GM18873 (cell line): ENCODE measurements around the gene FNDC8.
"Not testable (repeated sequence)": the region's sequence is repeated elsewhere in the genome, so short reads cannot be mapped to it uniquely, and the experiment has no call there.

Experiments used
- ATAC-seq: cut with Tn5 transposase; IDR thresholded peaks from one replicate; pipeline ENCODE4 v1.9.1; 2021; ENCODE audit warnings: mild to moderate bottlenecking, moderate library complexity, moderate number of reproducible peaks; ENCODE audit not compliant: unreplicated experiment, low FRiP score

FNDC8 gene

DNA sequence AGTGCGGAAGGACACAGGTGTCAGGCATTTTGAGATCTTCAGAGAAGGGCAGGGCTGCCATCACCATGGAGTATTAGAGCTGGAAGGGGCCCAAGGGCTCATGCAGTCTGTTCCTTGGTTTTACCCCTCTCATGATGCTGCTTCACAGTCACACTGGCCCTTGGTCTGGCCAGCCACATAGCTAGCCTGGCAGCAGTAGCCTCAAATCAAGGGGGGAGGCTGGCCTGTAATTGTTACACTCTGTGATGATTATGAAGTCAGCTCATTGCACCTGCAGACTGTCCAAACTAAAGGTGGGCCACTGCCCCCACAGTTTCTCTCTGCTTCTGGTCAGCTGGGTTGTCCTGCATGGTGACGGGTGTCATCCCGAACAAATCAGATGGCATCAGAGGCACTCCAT, at the start of gene FNDC8:
Gene FNDC8 (plus strand): TSS at position 301 of the 400 bp plus-strand sequence. CDS start 79 bp downstream, at position 380.
- no peak for ATAC-seq

DNA sequence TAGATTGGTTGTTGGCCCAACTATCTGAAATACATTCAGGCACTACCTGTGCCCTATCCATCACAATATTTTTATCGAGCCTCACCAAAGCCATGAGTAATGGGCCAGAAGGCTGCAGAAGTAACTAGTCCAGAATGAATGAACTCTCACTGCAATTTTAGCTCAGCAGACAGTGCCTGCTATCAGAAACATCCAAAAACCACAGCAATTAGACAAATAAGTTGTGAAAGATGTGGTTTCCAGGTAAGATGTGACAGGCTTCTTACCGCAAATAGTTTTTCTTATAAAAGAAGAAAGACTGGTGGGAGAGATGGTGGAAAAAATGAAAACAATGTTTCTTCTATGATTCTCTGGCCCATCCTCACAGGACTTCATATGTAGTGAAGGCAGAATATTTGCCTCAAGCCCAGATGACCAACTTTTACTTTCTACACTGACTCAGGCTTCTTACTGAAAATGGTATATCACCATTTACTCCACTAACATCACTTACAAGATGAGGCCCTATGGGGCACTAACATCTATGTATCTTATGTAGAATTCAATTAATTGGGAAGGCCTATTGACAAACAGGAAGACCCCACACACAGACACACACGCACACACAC, 48.1 kb upstream of the FNDC8 start:
- no peak for ATAC-seq

DNA sequence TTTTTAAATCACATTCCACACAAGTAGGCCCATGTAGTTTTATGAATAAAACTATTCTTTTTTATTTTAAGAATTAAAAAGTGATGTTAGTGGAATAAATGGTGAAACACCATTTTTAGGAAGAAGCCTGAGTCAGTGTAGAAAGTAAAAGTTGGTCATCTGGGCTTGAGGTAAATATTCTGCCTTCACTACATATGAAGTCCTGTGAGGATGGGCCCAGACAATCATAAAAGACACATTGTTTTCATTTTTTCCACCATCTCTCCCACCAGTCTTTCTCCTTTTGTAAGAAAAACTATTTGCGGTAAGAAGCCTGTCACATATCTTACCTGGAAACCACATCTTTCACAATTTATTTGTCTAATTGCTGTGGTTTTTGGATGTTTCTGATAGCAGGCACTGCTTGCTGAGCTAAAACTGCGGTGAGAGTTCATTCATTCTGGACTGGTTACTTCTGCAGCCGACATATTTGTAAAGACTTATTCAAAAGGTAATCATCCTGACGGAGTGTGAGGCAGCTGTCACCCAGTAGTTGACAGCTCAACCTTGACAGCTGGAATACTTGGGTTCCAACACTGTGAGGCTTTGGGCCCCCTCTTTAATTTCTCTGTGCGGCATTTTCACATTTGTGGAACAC, 47.3 kb upstream of the FNDC8 start:
- ATAC-seq, result no peak

- ATAC-seq, result no peak
These were observed 46.4 kb upstream of the FNDC8 start for GRCh38 chr17:35074711-35075707.

DNA sequence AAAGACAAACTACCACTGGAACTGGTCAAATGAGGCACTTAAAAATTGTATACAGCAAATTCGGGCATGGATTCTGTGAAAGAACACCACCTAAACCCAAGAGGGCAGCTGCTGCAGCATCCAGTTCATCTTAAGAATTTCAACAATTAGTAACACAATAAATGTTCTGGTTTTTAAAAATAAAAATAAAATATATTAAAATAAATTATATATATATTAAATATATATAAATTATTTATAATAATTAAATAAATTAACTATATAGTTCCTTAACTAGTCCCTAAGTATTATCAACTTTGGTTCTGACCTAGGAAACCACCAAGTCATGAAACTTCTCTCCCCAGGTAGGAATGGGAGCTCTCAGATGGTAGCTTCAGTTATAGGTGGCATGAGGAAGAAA, 44.5 kb upstream of the FNDC8 start:
- ATAC-seq, result no peak

GRCh38 chr17:35079547-35080423, 41.6 kb upstream of the FNDC8 start:
- ATAC-seq, result no peak

- no peak for ATAC-seq
These were observed 40.9 kb upstream of the FNDC8 start for GRCh38 chr17:35080536-35080935.

DNA sequence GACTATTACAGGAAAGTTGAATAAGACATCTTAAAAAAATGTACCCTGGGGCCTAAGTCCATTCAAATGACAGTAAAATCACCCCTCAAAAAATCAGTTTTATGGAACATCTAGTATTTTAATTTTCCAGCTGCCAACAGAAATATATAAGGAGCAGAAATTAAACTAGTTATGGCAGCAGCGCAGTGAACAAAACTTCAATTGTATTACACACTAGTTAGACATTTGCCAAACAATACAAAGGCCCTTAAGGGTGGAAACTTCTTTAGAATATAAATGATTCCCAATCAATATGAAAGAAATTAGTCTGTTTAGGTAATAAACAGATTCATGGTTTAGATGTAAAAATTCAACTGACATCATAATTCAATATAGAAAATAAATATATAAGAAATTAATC, 39.8 kb upstream of the FNDC8 start:
- ATAC-seq, result no peak

DNA sequence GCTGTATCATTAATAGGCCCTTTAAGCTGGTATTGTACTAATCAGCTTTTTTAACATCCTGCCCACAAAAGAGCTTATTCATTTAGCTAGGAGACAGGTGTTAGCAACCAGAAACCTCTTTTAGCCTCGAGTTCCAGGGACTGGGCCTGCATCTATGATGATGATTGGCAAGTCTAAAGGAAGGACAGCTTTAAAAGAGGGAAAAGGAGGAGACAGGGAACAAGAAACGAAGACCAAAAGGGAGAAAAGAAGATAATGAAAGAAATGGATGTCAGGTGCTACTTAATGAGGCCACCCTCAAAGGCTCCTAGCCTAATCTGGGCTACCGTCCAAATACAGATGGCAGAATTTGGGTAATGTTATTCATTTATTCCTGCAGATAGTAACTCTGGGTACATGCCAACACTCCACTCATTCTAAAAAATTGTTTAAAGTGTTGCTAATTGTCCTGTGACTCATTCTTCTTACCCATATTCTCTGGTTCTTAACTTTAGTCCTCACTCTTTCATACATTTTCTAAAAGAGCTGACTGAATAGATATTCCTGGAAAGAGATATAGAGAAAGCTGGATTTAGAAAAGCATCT, 39.2 kb upstream of the FNDC8 start:
- ATAC-seq, result no peak

DNA sequence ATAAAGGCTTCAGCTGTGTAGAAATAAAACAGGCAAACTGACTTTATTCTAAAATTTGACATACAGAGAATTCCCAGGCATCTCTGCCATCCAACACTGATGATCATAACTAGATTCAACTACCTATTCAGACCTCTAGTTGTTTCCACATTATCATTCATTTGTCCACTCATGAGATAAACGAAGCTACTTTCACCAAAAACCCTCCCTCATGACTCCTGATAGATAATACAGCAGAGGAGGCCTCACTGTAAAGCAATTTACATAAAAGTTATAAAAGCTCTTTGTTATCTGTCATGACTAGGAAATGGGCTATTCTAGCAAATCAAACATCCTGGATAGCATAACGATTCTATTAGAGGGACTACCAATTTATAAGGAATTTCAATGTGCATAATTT, 38.3 kb upstream of the FNDC8 start:
- ATAC-seq, result no peak

DNA sequence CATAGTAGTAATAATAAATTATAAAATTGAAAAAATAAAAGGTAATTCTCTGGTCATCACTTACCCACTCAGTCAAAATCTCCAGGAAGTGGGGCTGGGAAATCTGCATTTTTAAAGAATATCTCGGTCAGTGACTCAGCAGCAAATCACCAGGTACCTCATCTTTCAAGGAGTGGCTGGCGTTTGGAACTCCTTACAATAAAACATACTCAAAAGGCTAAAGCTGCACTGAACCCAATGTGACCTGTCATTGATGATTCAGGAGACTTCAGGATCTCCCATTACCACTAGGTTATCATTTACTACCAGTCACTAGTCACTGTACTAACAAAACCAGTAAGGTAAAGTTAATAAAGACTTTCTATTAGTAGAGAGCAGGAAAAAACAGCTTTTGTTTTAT, 36.4 kb upstream of the FNDC8 start:
- ATAC-seq, result no peak

DNA sequence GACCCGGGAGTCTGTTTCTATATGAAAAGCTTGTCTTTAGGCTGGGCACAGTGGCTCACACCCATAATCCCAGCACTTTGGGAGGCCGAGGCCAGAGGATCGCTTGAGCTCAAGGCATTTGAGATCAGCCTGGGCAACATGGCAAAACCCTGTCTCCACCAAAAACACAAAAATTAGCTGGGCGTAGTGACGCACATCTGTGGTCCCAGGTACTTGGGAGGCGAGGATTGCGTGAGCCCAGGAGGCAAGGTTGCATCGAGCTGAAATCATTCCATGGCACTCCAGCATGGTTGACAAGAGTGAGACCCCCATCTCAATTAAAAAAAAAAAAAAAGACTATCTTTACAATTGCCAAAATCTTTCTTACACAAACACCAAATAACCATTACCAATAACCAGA, 35.3 kb upstream of the FNDC8 start:
- no peak for ATAC-seq

DNA sequence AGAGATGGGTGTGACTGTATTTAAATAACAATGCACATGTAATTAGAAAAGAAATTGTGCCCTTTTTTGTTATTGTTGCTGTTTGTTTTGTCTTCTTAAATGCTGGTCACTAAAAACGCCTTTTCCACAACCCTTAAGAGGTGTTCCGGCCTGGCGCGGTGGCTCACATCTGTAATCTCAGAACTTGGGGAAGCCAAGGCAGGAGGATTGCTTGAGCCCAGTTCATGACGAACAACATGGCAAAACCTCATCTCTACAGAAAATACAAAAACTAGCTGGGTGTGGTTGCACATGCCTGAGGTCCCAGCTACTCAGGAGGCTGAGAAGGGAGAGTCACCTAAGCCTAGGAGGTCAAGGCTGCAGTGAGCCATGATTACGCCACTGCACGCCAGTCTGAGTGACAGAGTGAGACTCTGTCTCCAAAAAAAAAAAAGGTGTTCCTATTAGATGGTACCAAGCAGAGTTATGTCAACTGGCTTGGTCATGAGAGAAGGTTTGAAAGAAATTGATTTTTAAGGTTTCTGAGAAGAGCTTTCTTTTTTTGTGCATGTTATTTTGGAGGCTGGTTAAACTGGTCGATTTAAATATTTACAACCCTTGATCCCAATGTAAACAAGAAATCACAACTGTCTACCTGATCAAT, 34.4 kb upstream of the FNDC8 start:
- ATAC-seq, result no peak

GRCh38 chr17:35087731-35088355, 33.6 kb upstream of the FNDC8 start:
- no peak for ATAC-seq

GRCh38 chr17:35088356-35088880, 33.0 kb upstream of the FNDC8 start:
- peak; percentile 6 for ATAC-seq

DNA sequence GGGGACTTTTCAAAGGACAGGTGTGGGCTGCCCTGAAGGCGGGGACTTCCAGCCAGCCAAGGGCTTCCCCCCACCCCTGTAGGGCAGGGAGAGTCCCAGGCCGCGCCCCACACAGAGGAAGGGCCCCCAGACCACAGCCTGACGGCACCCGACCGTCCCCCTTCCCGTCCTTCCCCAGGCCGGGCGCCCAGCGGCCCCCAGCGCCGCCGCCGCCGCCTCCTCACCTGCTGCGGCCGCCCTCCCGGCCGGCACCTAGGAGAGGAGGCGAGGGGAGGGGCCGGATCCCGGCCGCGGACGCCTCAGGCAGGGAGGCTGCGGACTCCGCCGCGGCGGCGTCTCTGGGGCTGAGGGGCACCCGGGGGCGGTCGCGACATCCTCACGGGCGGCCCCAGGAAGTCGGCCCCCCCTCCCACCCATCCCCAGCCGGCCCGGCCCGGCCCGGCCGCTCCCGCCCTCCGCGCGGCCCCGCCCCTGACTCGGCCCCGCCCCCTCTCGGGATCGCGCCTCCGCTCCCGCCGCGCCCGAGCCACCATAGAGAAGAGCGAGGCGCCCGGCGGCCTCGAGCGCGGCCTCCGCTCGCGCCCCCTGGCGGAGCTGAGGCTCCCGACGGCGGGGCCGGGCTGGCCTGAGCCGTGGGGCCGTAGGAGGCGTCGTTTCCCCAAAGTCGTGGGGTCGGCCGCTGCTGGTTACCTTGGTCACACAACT, 32.4 kb upstream of the FNDC8 start:
- ATAC-seq, result peak; percentile 44

DNA sequence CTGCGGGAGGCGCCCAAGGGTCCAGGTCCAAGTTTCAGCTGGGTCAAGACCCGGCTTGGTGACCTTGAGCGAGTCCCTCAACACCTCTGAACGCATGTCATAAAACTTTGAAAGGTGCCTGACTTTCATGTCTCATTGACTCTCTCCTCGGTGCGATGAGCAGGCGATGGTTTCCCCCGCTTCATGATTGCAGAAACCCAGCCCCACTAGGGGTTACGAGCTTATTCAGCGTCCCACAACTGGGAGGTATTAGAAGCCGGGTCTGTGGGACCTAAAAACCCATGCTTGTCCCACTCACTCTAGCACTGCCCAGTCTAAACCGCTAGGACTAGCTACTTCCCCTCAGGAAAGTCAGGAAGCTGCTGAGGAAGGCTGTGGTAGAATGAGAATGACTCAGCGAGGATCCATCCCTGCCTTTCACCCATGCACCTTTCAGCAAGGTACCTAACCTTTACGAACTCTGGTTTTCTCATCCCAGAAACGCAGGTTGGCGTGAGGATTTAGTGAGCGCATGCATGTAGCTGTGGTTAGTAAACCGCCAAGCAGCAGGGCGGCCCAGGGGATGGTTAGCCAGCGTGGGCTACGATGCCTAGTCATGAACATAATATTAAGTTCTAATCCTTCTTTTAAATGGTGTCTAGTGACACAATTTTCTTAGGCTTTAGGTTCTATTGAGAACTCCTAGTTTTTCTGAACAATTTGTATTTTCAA, 31.7 kb upstream of the FNDC8 start:
- ATAC-seq, result peak; percentile 25

GRCh38 chr17:35090707-35091106, 30.7 kb upstream of the FNDC8 start:
- ATAC-seq, result not testable (repeated sequence)
